MM.1S (cell line): Measurements from ENCODE around the gene HMGCLL1.

Source experiments
- DNase-seq: peaks from one replicate; pipeline ENCODE4 v3.0.0-alpha.2; 2015
- H2AFZ ChIP-seq: fragments of 300-600 bp; sonication (generic); 2 replicates; pipeline ENCODE4 v1.6.0; 2016; ENCODE audit warnings: antibody characterized with exemption, low read length
- H3F3A ChIP-seq: fragments of 300-600 bp; sonication (generic); 2 replicates; pipeline ENCODE4 v1.6.1; 2016; ENCODE audit warnings: mild to moderate bottlenecking, antibody characterized with exemption, low read length, moderate library complexity, mixed read lengths; ENCODE audit not compliant: insufficient read depth
- H3K27ac ChIP-seq: fragments of 300-600 bp; sonication (generic); 2 replicates; pipeline ENCODE4 v1.5.1; 2016; ENCODE audit warnings: mild to moderate bottlenecking, low read length
- H3K27me3 ChIP-seq: fragments of 300-600 bp; sonication (generic); replicated peaks from 2 replicates; pipeline ENCODE4 v1.6.0; 2016; ENCODE audit warnings: low read length; ENCODE audit not compliant: insufficient read depth
- H3K36me3 ChIP-seq: fragments of 300-600 bp; sonication (generic); replicated peaks from 2 replicates; pipeline ENCODE4 v1.6.1; 2016; ENCODE audit warnings: mild to moderate bottlenecking, low read length, mixed read lengths; ENCODE audit not compliant: insufficient read depth
- H3K4me1 ChIP-seq: fragments of 300-600 bp; sonication (generic); 2 replicates; pipeline ENCODE4 v1.6.1; 2016; ENCODE audit warnings: low read length, mixed read lengths
- H3K4me2 ChIP-seq: fragments of 300-600 bp; sonication (generic); 2 replicates; pipeline ENCODE4 v1.6.0; 2016; ENCODE audit warnings: low read depth, low read length
- H3K4me3 ChIP-seq: fragments of 300-600 bp; sonication (generic); 2 replicates; pipeline ENCODE4 v1.5.1; 2016; ENCODE audit warnings: low read length, mixed read lengths
- H3K79me2 ChIP-seq: fragments of 300-600 bp; sonication (generic); 2 replicates; pipeline ENCODE4 v1.6.1; 2016; ENCODE audit warnings: mixed run types, low read length, mixed read lengths
- H3K9ac ChIP-seq: fragments of 300-600 bp; sonication (generic); 2 replicates; pipeline ENCODE4 v1.6.1; 2016; ENCODE audit warnings: low read length, mixed read lengths
- H3K9me2 ChIP-seq: fragments of 300-600 bp; sonication (generic); replicated peaks from 2 replicates; pipeline ENCODE4 v1.6.1; 2016; ENCODE audit warnings: mild to moderate bottlenecking, low read length, mixed read lengths; ENCODE audit not compliant: insufficient read depth
- H3K9me3 ChIP-seq: fragments of 300-600 bp; sonication (generic); replicated peaks from 2 replicates; pipeline ENCODE4 v1.6.1; 2016; ENCODE audit warnings: mild to moderate bottlenecking, low read length, mixed read lengths; ENCODE audit not compliant: insufficient read depth
- H4K20me1 ChIP-seq: fragments of 300-600 bp; sonication (generic); 2 replicates; pipeline ENCODE4 v1.6.1; 2016; ENCODE audit warnings: mild to moderate bottlenecking, low read length, moderate library complexity, mixed read lengths; ENCODE audit not compliant: insufficient read depth
- EZH2 ChIP-seq: fragments of 300-600 bp; sonication (generic); optimal IDR thresholded peaks from 2 replicates; pipeline ENCODE3; 2017; ENCODE audit warnings: low read depth, mild to moderate bottlenecking, antibody characterized with exemption, low read length, mixed read lengths
- EZH2phosphoT487 ChIP-seq: fragments of 300-600 bp; sonication (generic); IDR thresholded peaks from 2 replicates; pipeline ENCODE4 v1.6.1; 2018; ENCODE audit warnings: antibody characterized with exemption, low read length
- TF ChIP-seq, protein P1 (sequence below): fragments of 300-600 bp; sonication (generic); IDR thresholded peaks from 2 replicates; pipeline ENCODE4 v1.5.1; 2016; ENCODE audit warnings: antibody characterized with exemption, low read length, mixed read lengths

HMGCLL1 gene

DNA sequence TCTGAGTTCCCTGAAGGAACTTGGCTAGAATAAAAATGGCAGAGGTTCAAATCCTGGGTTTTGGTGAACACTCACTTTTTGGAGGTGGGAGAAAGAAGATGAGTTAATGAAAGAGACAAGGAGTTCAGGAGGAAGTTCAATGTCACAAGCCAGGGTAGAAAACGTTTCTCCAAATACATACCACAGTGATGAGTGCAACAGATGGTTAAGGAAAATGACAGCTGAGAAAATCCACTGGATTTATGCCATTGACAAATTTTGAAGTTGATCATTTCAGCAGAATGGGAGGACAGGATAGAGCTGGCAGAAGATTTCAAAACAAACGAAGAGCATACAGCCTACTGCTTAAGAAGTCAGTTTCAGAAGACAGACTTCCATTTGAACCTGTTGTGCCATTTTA lies 129.0 kb downstream of the HMGCLL1 start:
- no peaks in the 10 kb centered on the region for H3F3A ChIP-seq
- H3K36me3 ChIP-seq, result no peaks in the 10 kb centered on the region
- TF ChIP-seq EZH2, result no peak
- TF ChIP-seq EZH2phosphoT487, result no peak
- TF ChIP-seq, protein P1, sequence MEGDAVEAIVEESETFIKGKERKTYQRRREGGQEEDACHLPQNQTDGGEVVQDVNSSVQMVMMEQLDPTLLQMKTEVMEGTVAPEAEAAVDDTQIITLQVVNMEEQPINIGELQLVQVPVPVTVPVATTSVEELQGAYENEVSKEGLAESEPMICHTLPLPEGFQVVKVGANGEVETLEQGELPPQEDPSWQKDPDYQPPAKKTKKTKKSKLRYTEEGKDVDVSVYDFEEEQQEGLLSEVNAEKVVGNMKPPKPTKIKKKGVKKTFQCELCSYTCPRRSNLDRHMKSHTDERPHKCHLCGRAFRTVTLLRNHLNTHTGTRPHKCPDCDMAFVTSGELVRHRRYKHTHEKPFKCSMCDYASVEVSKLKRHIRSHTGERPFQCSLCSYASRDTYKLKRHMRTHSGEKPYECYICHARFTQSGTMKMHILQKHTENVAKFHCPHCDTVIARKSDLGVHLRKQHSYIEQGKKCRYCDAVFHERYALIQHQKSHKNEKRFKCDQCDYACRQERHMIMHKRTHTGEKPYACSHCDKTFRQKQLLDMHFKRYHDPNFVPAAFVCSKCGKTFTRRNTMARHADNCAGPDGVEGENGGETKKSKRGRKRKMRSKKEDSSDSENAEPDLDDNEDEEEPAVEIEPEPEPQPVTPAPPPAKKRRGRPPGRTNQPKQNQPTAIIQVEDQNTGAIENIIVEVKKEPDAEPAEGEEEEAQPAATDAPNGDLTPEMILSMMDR, result no peak
- H3K4me2 ChIP-seq, result no peak overlapping the region
- no peaks in the 10 kb centered on the region for H3K9me2 ChIP-seq
- no peak overlapping the region for H3K9ac ChIP-seq
- DNase-seq, result no peak
- H3K4me3 ChIP-seq, result no peak overlapping the region
- no peak overlapping the region for H3K27ac ChIP-seq
- 0 out of 2 replicates have a peak, but pooled peaks cover 3% of the 10 kb centered on the region for H3K4me1 ChIP-seq
- no peaks in the 10 kb centered on the region for H4K20me1 ChIP-seq
- H2AFZ ChIP-seq, result no peak overlapping the region
- H3K9me3 ChIP-seq, result no peaks in the 10 kb centered on the region
- H3K79me2 ChIP-seq, result no peaks in the 10 kb centered on the region
- no peaks in the 10 kb centered on the region for H3K27me3 ChIP-seq

DNA sequence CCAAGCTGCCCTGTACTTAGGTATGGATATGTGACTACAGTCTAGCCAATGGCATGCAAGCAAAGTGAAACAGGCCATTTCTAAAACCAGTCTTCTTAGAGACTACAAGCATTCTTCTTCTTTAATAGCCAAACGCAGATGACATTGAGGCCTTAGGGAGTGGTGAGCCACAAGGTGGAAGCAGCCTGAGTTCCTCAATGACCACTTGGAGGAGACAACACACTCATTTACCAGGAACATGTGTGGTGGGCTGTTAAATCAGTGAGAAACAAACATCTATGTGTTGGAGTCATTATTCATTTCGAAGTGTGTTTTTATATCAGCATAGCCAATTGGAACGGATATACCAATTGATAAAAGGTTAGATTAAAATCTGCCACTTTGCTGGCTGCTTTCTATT lies 129.8 kb downstream of the HMGCLL1 start:
- no peaks in the 10 kb centered on the region for H4K20me1 ChIP-seq
- H3K4me1 ChIP-seq, result 0 out of 2 replicates have a peak, but pooled peaks cover 3% of the 10 kb centered on the region
- H3K9me3 ChIP-seq, result no peaks in the 10 kb centered on the region
- H3K4me2 ChIP-seq, result no peak overlapping the region
- DNase-seq, result no peak
- H3K9me2 ChIP-seq, result no peaks in the 10 kb centered on the region
- H3K36me3 ChIP-seq, result no peaks in the 10 kb centered on the region
- H3K79me2 ChIP-seq, result no peaks in the 10 kb centered on the region
- no peak overlapping the region for H3K27ac ChIP-seq
- no peak for TF ChIP-seq EZH2
- TF ChIP-seq, protein P1, result peak; percentile 33
- H3K9ac ChIP-seq, result no peak overlapping the region
- H3K27me3 ChIP-seq, result no peaks in the 10 kb centered on the region
- no peaks in the 10 kb centered on the region for H3F3A ChIP-seq
- no peak overlapping the region for H2AFZ ChIP-seq
- no peak overlapping the region for H3K4me3 ChIP-seq

DNA sequence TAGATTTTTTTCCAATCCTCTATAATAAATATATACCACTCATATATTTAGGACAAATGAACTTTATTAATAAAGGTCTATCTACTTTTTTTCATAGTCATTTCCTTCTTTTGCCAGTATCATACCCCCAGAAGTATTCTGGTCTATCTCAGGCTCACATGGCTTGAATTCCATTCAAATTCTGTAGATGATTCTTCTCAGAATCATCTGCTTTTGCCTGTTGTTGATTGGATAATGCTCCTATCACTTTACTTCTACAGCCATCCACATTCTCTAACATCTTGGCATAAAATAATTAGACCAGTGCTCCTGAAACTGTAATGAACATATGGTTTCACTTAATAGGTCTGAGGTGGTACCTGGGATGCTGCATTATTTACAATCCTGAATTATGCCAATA lies 130.5 kb downstream of the HMGCLL1 start:
- Histone ChIP-seq H3K27ac (no peak overlapping the region), H2AFZ (peak overlapping the region; percentile 10; the same call in 1 of the 2 replicates), H3K4me2 (no peak overlapping the region), H3K27me3 (no peaks in the 10 kb centered on the region), H3K9ac (no peak overlapping the region), H3K36me3 (no peaks in the 10 kb centered on the region), H3K4me1 (0 out of 2 replicates have a peak, but pooled peaks cover 3% of the 10 kb centered on the region), H3K9me2 (no peaks in the 10 kb centered on the region), H4K20me1 (no peaks in the 10 kb centered on the region), H3K79me2 (no peaks in the 10 kb centered on the region), H3K9me3 (no peaks in the 10 kb centered on the region), H3F3A (no peaks in the 10 kb centered on the region), H3K4me3 (no peak overlapping the region)
- DNase-seq, result no peak
- TF ChIP-seq, protein P1, result no peak
- TF ChIP-seq EZH2, result no peak
- TF ChIP-seq EZH2phosphoT487, result no peak
